Astrocyte (in vitro differentiated cells and primary cell): ENCODE results near the gene GPX4. TPM values are rescaled to one million over a fixed set of nuclear protein-coding genes. Genes with fewer than 3 reads are reported as not detected.

Experiments
- DNase-seq: peaks from one replicate; pipeline ENCODE4 v3.0.0-alpha.2; 2010; ENCODE audit warnings: low read depth
- FAIRE-seq: peaks from 2 replicates; lab custom pipeline; 2011; peaks lifted over from hg19 to GRCh38; lab: Jason Lieb, UNC
- H2AFZ ChIP-seq: 2 replicates; pipeline ENCODE4 v1.6.0; 2012; ENCODE audit warnings: low read depth, low read length, inconsistent platforms
- H3K27ac ChIP-seq: 2 replicates; pipeline ENCODE4 v1.5.1; 2011; ENCODE audit warnings: low read depth, low read length, inconsistent platforms
- H3K27me3 ChIP-seq: 2 replicates; pipeline ENCODE4 v1.6.0; 2011; ENCODE audit warnings: low read length, inconsistent platforms; ENCODE audit not compliant: insufficient read depth
- H3K36me3 ChIP-seq: 2 replicates; pipeline ENCODE4 v1.5.1; 2011; ENCODE audit warnings: low read length, inconsistent platforms; ENCODE audit not compliant: insufficient read depth
- H3K4me1 ChIP-seq: 2 replicates; pipeline ENCODE4 v1.5.1; 2011; ENCODE audit warnings: low read length, inconsistent platforms; ENCODE audit not compliant: insufficient read depth
- H3K4me2 ChIP-seq: 2 replicates; pipeline ENCODE4 v1.6.0; 2012; ENCODE audit warnings: low read length, inconsistent platforms
- H3K4me3 ChIP-seq: 2 replicates; pipeline ENCODE4 v1.5.1; 2011; ENCODE audit warnings: low read depth, mild to moderate bottlenecking, low read length, inconsistent platforms; ENCODE audit not compliant: insufficient read depth
- H3K79me2 ChIP-seq: 2 replicates; pipeline ENCODE4 v1.6.0; 2012; ENCODE audit warnings: mild to moderate bottlenecking, low read length, inconsistent platforms; ENCODE audit not compliant: insufficient read depth
- H3K9ac ChIP-seq: 2 replicates; pipeline ENCODE4 v1.6.0; 2012; ENCODE audit warnings: mild to moderate bottlenecking, low read length, inconsistent platforms
- H3K9me3 ChIP-seq: 2 replicates; pipeline ENCODE4 v1.5.1; 2012; ENCODE audit warnings: low read depth, mild to moderate bottlenecking, low read length, inconsistent platforms; ENCODE audit not compliant: insufficient read depth
- H4K20me1 ChIP-seq: 2 replicates; pipeline ENCODE4 v1.6.0; 2012; ENCODE audit warnings: low read length, inconsistent platforms; ENCODE audit not compliant: insufficient read depth
- H3K27ac Mint-ChIP-seq: one replicate; pipeline ENCODE4 v1.8.0; 2021; ENCODE audit warnings: mild to moderate bottlenecking, mixed read lengths; ENCODE audit not compliant: unreplicated experiment
- H3K27me3 Mint-ChIP-seq: one replicate; pipeline ENCODE4 v1.8.0; 2021; ENCODE audit warnings: low read depth, mixed read lengths; ENCODE audit not compliant: unreplicated experiment
- H3K36me3 Mint-ChIP-seq: one replicate; pipeline ENCODE4 v1.8.0; 2021; ENCODE audit warnings: low read depth, mixed read lengths; ENCODE audit not compliant: unreplicated experiment
- H3K4me1 Mint-ChIP-seq: one replicate; pipeline ENCODE4 v1.8.0; 2021; ENCODE audit warnings: low read depth, mixed read lengths; ENCODE audit not compliant: unreplicated experiment
- H3K4me3 Mint-ChIP-seq: one replicate; pipeline ENCODE4 v1.8.0; 2021; ENCODE audit warnings: mild to moderate bottlenecking, moderate library complexity, mixed read lengths; ENCODE audit not compliant: unreplicated experiment
- H3K9me3 Mint-ChIP-seq: one replicate; pipeline ENCODE4 v1.8.0; 2021; ENCODE audit warnings: mild to moderate bottlenecking, mixed read lengths; ENCODE audit not compliant: unreplicated experiment
- EZH2 ChIP-seq: IDR thresholded peaks from 2 replicates; pipeline ENCODE4 v1.6.1; 2012; ENCODE audit warnings: mild to moderate bottlenecking, low read length, inconsistent platforms; ENCODE audit not compliant: insufficient read depth
- total RNA-seq: library from RNA; stranded (reverse); gene quantifications from 2 replicates; pipeline ENCODE4 v1.2.1, GENCODE V29; 2021
- TF ChIP-seq, protein P1 (sequence below): IDR thresholded peaks from 2 replicates; pipeline ENCODE4 v1.5.1; 2011; ENCODE audit warnings: low read depth, mild to moderate bottlenecking, inconsistent platforms, low read length, moderate library complexity; ENCODE audit not compliant: insufficient read depth

GPX4 gene
- total RNA-seq, 1 donor from 2014 or later: 325 TPM

- Histone ChIP-seq H3K4me2 (no peak overlapping the region), H3K36me3 (no peaks in the 10 kb centered on the region), H2AFZ (no peak overlapping the region), H3K9ac (no peak overlapping the region), H3K9me3 (no peaks in the 10 kb centered on the region), H3K4me3 (no peak overlapping the region), H3K79me2 (peaks cover 19% of the 10 kb centered on the region), H3K27ac (no peak overlapping the region), H3K4me1 (peaks cover 21% of the 10 kb centered on the region), H3K27me3 (no peaks in the 10 kb centered on the region), H4K20me1 (peaks cover 44% of the 10 kb centered on the region)
- DNase-seq (no peak), FAIRE-seq (no peak)
- H3K27me3 Mint-ChIP-seq: no peaks in the 10 kb centered on the region
- no peaks in the 10 kb centered on the region for H3K9me3 Mint-ChIP-seq
- no peak overlapping the region for H3K4me3 Mint-ChIP-seq
- H3K4me1 Mint-ChIP-seq: no peaks in the 10 kb centered on the region
- H3K27ac Mint-ChIP-seq: no peak overlapping the region
- no peaks in the 10 kb centered on the region for H3K36me3 Mint-ChIP-seq
- no peak for TF ChIP-seq EZH2
- TF ChIP-seq, protein P1, sequence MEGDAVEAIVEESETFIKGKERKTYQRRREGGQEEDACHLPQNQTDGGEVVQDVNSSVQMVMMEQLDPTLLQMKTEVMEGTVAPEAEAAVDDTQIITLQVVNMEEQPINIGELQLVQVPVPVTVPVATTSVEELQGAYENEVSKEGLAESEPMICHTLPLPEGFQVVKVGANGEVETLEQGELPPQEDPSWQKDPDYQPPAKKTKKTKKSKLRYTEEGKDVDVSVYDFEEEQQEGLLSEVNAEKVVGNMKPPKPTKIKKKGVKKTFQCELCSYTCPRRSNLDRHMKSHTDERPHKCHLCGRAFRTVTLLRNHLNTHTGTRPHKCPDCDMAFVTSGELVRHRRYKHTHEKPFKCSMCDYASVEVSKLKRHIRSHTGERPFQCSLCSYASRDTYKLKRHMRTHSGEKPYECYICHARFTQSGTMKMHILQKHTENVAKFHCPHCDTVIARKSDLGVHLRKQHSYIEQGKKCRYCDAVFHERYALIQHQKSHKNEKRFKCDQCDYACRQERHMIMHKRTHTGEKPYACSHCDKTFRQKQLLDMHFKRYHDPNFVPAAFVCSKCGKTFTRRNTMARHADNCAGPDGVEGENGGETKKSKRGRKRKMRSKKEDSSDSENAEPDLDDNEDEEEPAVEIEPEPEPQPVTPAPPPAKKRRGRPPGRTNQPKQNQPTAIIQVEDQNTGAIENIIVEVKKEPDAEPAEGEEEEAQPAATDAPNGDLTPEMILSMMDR: no peak
These were observed 6.2 kb downstream of the GPX4 start for GRCh38 chr19:1109697-1110671.

GRCh38 chr19:1110809-1111640 lies 7.2 kb downstream of the GPX4 start:
- H3K27ac Mint-ChIP-seq: no peak overlapping the region
- H3K4me3 ChIP-seq: no peak overlapping the region
- no peak overlapping the region for H3K4me2 ChIP-seq
- peaks cover 35% of the 10 kb centered on the region for H4K20me1 ChIP-seq
- H3K27me3 ChIP-seq: no peaks in the 10 kb centered on the region
- H3K27me3 Mint-ChIP-seq: no peaks in the 10 kb centered on the region
- H3K9ac ChIP-seq: no peak overlapping the region
- H3K36me3 ChIP-seq: no peaks in the 10 kb centered on the region
- FAIRE-seq (no peak), DNase-seq (no peak)
- H3K27ac ChIP-seq: no peak overlapping the region
- no peak overlapping the region for H2AFZ ChIP-seq
- no peak overlapping the region for H3K4me3 Mint-ChIP-seq
- no peaks in the 10 kb centered on the region for H3K9me3 ChIP-seq
- no peaks in the 10 kb centered on the region for H3K4me1 Mint-ChIP-seq
- peaks cover 9% of the 10 kb centered on the region for H3K79me2 ChIP-seq
- no peaks in the 10 kb centered on the region for H3K9me3 Mint-ChIP-seq
- H3K4me1 ChIP-seq: peaks cover 12% of the 10 kb centered on the region
- TF ChIP-seq, protein P1: no peak
- no peak for TF ChIP-seq EZH2
- no peaks in the 10 kb centered on the region for H3K36me3 Mint-ChIP-seq
